Effector CD8-positive, alpha-beta T cell (primary cell): ENCODE measurements around the gene IRF1.
"Not testable (repeated sequence)": the region's sequence is repeated elsewhere in the genome, so short reads cannot be mapped to it uniquely, and the experiment has no call there.

Experiments
- DNase-seq: peaks from one replicate; lab custom pipeline; 2025; lab: John Stamatoyannopoulos, UW

IRF1 gene

GRCh38 chr5:132438917-132439316 is 51.7 kb downstream of the IRF1 start:
- no peak for DNase-seq

GRCh38 chr5:132438267-132438645 is 52.3 kb downstream of the IRF1 start:
- not testable (repeated sequence) for DNase-seq

GRCh38 chr5:132437604-132438266 is 52.8 kb downstream of the IRF1 start:
- DNase-seq, result peak; percentile 29

DNA sequence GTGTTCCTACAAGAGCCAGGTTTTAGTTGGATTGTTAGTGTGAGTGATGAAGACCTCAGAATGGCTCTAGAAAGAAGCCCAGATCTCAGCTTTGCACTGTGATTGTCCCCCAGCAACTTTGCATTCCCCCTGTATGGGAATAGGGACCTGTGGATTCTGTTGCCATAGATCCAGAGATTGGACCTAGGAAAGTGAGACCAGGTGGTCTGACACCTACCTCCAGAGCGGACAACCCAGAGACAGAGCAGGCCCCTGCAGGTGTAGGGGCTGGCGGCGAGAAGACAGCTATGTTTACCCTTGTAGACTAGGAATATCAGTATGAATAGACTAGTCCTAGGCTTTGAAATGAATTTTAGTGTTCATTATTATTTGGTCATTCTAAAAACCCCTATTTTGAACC is 53.6 kb downstream of the IRF1 start:
- no peak for DNase-seq

GRCh38 chr5:132435886-132436285 is 54.7 kb downstream of the IRF1 start:
- DNase-seq, result no peak

- DNase-seq, result no peak
Observed at GRCh38 chr5:132435447-132435846, 55.1 kb downstream of the IRF1 start.

DNA sequence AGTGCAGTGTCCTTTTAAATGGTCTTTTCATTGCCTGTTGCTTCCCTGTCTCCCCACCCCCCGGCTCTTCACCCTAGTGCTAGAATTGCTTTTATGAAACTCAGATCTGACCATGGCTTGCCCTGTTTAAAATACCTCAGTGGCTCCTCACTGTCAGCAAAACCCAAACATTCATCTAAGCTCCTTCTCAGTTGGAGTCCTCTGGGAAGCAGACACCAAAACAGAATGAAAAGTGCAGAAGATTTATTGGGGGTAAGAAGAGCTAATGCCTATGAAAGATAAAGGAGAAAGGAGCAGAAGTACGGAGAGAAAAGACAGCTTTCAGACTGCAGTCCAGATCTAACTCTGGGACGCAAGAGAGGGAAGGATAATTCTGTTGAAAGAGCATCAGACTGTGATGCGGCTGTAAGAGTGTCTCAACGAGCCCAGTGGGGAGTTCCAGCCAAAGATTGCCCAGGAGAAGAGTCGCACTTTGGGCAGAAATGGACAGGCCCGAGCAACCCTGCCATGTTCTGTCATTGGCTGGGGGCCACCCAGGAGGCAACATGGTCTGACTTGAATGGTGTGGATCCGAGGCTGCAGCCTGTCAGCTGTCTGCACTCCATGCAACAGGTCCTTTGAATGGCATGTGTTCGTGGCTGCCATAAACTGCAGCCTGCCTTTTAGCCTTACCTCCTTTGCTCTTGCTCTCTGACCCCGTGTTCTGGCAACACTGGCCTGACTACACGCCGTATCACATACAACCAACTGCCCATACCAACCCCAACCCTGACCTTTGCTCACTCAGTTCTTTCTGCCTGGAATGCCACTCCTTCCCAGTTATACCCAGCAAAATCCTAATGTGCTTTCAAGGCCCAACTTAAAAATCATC is 55.9 kb downstream of the IRF1 start:
- DNase-seq, result no peak

GRCh38 chr5:132433141-132433540 is 57.4 kb downstream of the IRF1 start:
- no peak for DNase-seq

DNA sequence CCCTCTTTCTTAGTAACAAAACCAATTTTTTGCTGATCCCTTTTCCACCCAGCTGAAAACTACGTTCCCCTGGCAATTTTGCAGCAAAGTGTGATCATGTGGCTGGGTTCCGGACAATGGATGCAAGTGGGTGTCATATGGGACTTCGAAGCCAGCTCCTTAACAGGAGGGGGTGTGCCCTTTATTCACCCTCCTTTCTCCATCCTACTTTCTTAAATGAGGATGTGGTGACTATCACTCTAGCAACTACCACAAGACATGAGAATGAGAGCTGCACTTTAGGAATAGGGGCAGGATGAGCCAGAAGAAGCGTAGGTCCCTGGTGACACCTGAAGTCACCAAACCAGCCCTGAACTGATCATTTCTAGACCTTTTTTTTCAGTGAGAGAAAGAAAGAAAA is 58.9 kb downstream of the IRF1 start:
- DNase-seq, result no peak
